Measurements from ENCODE around the gene TNNC2. TPM values are rescaled to one million over a fixed set of nuclear protein-coding genes. Genes with fewer than 3 reads are reported as not detected.
"Not testable (repeated sequence)": the region's sequence is repeated elsewhere in the genome, so short reads cannot be mapped to it uniquely, and the experiment has no call there.

The TNNC2 gene
- total RNA-seq, 4 donors from 2014 or later = 0.91 to 1.6 TPM; not detected in 2

- H3K4me1 ChIP-seq = peaks cover 7% of the 10 kb centered on the region
- TF ChIP-seq POLR2A (IDR thresholded peaks at IDR 0.05) (no peak), EP300 (IDR thresholded peaks at IDR 0.05) (no peak), CTCF (IDR thresholded peaks at IDR 0.05) (peak; percentile 42 to 62)
- no peak overlapping the region for H3K27ac ChIP-seq
- no peaks in the 10 kb centered on the region for H3K27me3 ChIP-seq
- no peaks in the 10 kb centered on the region for H3K9me3 ChIP-seq
- 35% methylated on average over 4 of the region's 4 CpGs for WGBS
- DNase-seq (ENCODE audit: low spot score in 2 of 2) = no peak
- peaks cover 69% of the 10 kb centered on the region for H3K36me3 ChIP-seq
- H3K4me3 ChIP-seq = no peak overlapping the region
Observed at GRCh38 chr20:45798935-45799642, 28.0 kb downstream of the TNNC2 start.

- WGBS = 95% methylated on average over 3 of the region's 3 CpGs
- not testable (repeated sequence) for H3K27ac ChIP-seq; H3K27me3 ChIP-seq; H3K4me1 ChIP-seq; H3K4me3 ChIP-seq; H3K9me3 ChIP-seq; DNase-seq (ENCODE audit: low spot score in 2 of 2)
- peaks cover 61% of the 10 kb centered on the region for H3K36me3 ChIP-seq
Observed at GRCh38 chr20:45797955-45798354, 29.2 kb downstream of the TNNC2 start.

GRCh38 chr20:45797510-45797909 lies 29.6 kb downstream of the TNNC2 start:
- no CpG with 5 or more reads among the region's 1 CpG for WGBS
- peaks cover 57% of the 10 kb centered on the region for H3K36me3 ChIP-seq

GRCh38 chr20:45796337-45797065 lies 30.6 kb downstream of the TNNC2 start:
- Histone ChIP-seq H3K4me1 (peaks cover 17% of the 10 kb centered on the region), H3K36me3 (peaks cover 47% of the 10 kb centered on the region), H3K9me3 (no peaks in the 10 kb centered on the region), H3K27ac (no peak overlapping the region), H3K27me3 (no peaks in the 10 kb centered on the region), H3K4me3 (no peak overlapping the region)
- 89% methylated on average over 11 of the region's 11 CpGs for WGBS
- no peak for TF ChIP-seq POLR2A (IDR thresholded peaks at IDR 0.05)
- TF ChIP-seq EP300 (IDR thresholded peaks at IDR 0.05) = no peak
- no peak for TF ChIP-seq CTCF (IDR thresholded peaks at IDR 0.05)
- no peak for TF ChIP-seq POLR2AphosphoS5 (IDR thresholded peaks at IDR 0.05)
- no peak for DNase-seq (ENCODE audit: low spot score in 2 of 2)

More at GRCh38 chr20:45797510-45797909, 29.6 kb downstream of the TNNC2 start:
- H3K27me3 ChIP-seq; H3K4me3 ChIP-seq; H3K27ac ChIP-seq; H3K9me3 ChIP-seq; DNase-seq (ENCODE audit: low spot score in 2 of 2): not testable (repeated sequence)
- peaks cover 14% of the 10 kb centered on the region for H3K4me1 ChIP-seq

GRCh38 chr20:45792317-45793118 lies 34.6 kb downstream of the TNNC2 start:
- 25% methylated on average over 15 of the region's 19 CpGs for WGBS
- H3K4me3 ChIP-seq = peak overlapping the region; percentile 98
- DNase-seq (ENCODE audit: low spot score in 2 of 2) = peak in 1 of 2 donors; percentile 52
- TF ChIP-seq EP300 (IDR thresholded peaks at IDR 0.05) (no peak), CTCF (IDR thresholded peaks at IDR 0.05) (no peak), POLR2AphosphoS5 (IDR thresholded peaks at IDR 0.05) (no peak), POLR2A (IDR thresholded peaks at IDR 0.05) (no peak)
- peak overlapping the region; percentile 95 for H3K27ac ChIP-seq
- peaks cover 18% of the 10 kb centered on the region for H3K4me1 ChIP-seq
- peaks cover 34% of the 10 kb centered on the region for H3K36me3 ChIP-seq
- no peaks in the 10 kb centered on the region for H3K27me3 ChIP-seq
- H3K9me3 ChIP-seq = no peaks in the 10 kb centered on the region

- Histone ChIP-seq H3K27me3 (no peaks in the 10 kb centered on the region), H3K4me1 (peaks cover 33% of the 10 kb centered on the region), H3K27ac (no peak overlapping the region), H3K9me3 (no peaks in the 10 kb centered on the region), H3K4me3 (no peak overlapping the region), H3K36me3 (no peaks in the 10 kb centered on the region)
- TF ChIP-seq CTCF (IDR thresholded peaks at IDR 0.05) = no peak
- no peak for TF ChIP-seq EP300 (IDR thresholded peaks at IDR 0.05)
- no peak for TF ChIP-seq POLR2AphosphoS5 (IDR thresholded peaks at IDR 0.05)
- no peak for TF ChIP-seq POLR2A (IDR thresholded peaks at IDR 0.05)
- 82% methylated on average over 3 of the region's 3 CpGs for WGBS
- DNase-seq (ENCODE audit: low spot score in 2 of 2) = no peak
Observed at GRCh38 chr20:45788351-45788750, 38.8 kb downstream of the TNNC2 start.
